Cardiac fibroblast (primary cell): ENCODE results near the gene RPP21.
A peak's percentile ranks its signal among the peaks of the same experiment; 100 is the strongest.

Experiments
- DNase-seq, 2 donors: peaks; one replicate each; pipeline versions ENCODE4 v3.0.0 to v3.0.0-alpha.2; 2010; ENCODE audit warnings: low read depth in 2 of 2
- H3K4me3 ChIP-seq, 2 donors: replicated peaks in 1 of 2; 1 replicate in 1 of 2; 2 replicates in 1 of 2; pipeline ENCODE4 v1.5.1; 2011; ENCODE audit warnings: low read depth in 2 of 2, low read length in 2 of 2, mild to moderate bottlenecking in 2 of 2, moderate library complexity in 1 of 2
- TF ChIP-seq, protein P1 (sequence below): IDR thresholded peaks from one replicate; pipeline ENCODE4 v1.5.1; 2011; ENCODE audit warnings: low read depth, mild to moderate bottlenecking, low read length, inconsistent platforms

RPP21 gene

GRCh38 chr6:30341728-30342127 is 3.2 kb upstream of the RPP21 start:
- no peak for DNase-seq
- TF ChIP-seq, protein P1, sequence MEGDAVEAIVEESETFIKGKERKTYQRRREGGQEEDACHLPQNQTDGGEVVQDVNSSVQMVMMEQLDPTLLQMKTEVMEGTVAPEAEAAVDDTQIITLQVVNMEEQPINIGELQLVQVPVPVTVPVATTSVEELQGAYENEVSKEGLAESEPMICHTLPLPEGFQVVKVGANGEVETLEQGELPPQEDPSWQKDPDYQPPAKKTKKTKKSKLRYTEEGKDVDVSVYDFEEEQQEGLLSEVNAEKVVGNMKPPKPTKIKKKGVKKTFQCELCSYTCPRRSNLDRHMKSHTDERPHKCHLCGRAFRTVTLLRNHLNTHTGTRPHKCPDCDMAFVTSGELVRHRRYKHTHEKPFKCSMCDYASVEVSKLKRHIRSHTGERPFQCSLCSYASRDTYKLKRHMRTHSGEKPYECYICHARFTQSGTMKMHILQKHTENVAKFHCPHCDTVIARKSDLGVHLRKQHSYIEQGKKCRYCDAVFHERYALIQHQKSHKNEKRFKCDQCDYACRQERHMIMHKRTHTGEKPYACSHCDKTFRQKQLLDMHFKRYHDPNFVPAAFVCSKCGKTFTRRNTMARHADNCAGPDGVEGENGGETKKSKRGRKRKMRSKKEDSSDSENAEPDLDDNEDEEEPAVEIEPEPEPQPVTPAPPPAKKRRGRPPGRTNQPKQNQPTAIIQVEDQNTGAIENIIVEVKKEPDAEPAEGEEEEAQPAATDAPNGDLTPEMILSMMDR, result no peak
- no peak overlapping the region for H3K4me3 ChIP-seq

- TF ChIP-seq, protein P1, result no peak
- peak overlapping the region in 1 of 2 donors; percentile 89 for H3K4me3 ChIP-seq
- no peak for DNase-seq
Observed at GRCh38 chr6:30344191-30344867, 627 bp upstream of the RPP21 start.

GRCh38 chr6:30345852-30346251 is 896 bp downstream of the RPP21 start:
- H3K4me3 ChIP-seq, result peak overlapping the region; percentile 84 to 89
- no peak for DNase-seq
- TF ChIP-seq, protein P1, result no peak

- TF ChIP-seq, protein P1, result no peak
- DNase-seq, result no peak
- H3K4me3 ChIP-seq, result no peak overlapping the region
Observed at GRCh38 chr6:30348957-30349356, 4.0 kb downstream of the RPP21 start.

DNA sequence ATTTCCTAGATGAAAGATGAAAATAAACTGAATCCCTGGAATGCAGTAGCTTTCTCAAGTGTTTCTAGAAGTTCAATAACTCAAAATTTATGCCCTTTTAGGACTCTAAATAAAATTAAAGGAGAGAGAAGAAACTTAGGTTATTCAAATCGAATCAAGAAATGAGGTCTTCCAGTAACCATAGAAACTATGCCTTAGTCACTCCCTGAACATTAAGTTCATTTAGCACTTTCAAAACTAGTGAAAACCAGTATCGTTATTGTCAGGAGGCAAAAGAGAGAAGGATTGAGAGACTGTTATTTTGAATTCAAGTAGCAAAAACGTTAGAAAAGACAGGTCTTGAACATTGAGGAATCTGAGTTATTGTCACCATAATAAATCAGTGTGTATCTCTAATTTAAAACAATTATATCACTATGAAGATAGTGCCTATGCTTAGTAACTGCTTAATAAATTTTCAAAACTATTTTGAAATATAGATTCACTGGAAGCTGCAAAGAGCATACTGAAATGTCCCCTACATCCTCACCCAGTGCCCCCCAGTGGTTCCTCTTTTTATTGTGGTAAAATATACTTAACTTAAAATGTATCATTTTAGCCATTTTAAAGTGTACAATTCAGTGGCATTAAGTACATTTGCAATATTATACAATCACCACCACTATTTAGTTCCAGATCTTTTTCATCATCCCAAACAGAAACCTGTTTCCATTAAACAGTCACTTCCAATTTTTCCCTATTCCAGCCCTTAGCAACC is 4.6 kb downstream of the RPP21 start:
- TF ChIP-seq, protein P1, result no peak
- no peak overlapping the region for H3K4me3 ChIP-seq
- no peak for DNase-seq

- TF ChIP-seq, protein P1, result no peak
- no peak overlapping the region for H3K4me3 ChIP-seq
- no peak for DNase-seq
Observed at GRCh38 chr6:30350524-30350923, 5.6 kb downstream of the RPP21 start.
